ENCODE data around the gene SARS1. TPM values are rescaled to one million over a fixed set of nuclear protein-coding genes. Genes with fewer than 3 reads are reported as not detected.

The SARS1 gene
- total RNA-seq, 1 donor from 2014 or later, result 194 TPM

GRCh38 chr1:109259674-109260557 lies 46.2 kb downstream of the SARS1 start:
- Histone ChIP-seq H3K4me3 (no peak overlapping the region), H3K4me1 (peaks cover 10% of the 10 kb centered on the region), H3K9me3 (no peaks in the 10 kb centered on the region), H3K36me3 (no peaks in the 10 kb centered on the region), H3K27ac (no peak overlapping the region), H3K27me3 (no peaks in the 10 kb centered on the region)
- ATAC-seq (no peak), DNase-seq (no peak)
- no peak for TF ChIP-seq CTCF (IDR thresholded peaks at IDR 0.05)
- intact Hi-C loops (cut with DNase I), result loop anchor here (5.0 kb wide), 1 partner anchor 142 kb away; no protein-coding TSS in a partner anchor

DNA sequence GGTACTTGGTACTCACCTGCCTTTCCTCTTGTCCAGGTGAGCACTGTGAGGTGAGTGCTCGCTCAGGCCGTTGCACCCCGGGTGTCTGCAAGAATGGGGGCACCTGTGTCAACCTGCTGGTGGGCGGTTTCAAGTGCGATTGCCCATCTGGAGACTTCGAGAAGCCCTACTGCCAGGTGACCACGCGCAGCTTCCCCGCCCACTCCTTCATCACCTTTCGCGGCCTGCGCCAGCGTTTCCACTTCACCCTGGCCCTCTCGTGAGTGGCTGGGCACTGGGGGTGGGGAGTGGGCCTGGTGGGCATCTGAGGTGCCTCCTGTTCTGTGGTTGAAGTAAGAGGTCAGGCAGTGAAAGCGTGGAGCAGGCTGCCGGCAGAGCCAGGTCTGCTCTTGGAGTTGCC lies 47.3 kb downstream of the SARS1 start:
- TF ChIP-seq CTCF (IDR thresholded peaks at IDR 0.05), result no peak
- no peak for DNase-seq
- Histone ChIP-seq H3K36me3 (no peaks in the 10 kb centered on the region), H3K4me1 (peaks cover 7% of the 10 kb centered on the region), H3K27me3 (no peaks in the 10 kb centered on the region), H3K27ac (no peak overlapping the region), H3K9me3 (no peaks in the 10 kb centered on the region), H3K4me3 (no peak overlapping the region)
- no peak for ATAC-seq
- intact Hi-C loops (cut with DNase I), result loop anchor here (5.0 kb wide), 1 partner anchor 141 kb away; no protein-coding TSS in a partner anchor

- intact Hi-C loops (cut with DNase I), result loop anchor here (5.0 kb wide), 1 partner anchor 141 kb away; no protein-coding TSS in a partner anchor
- peaks cover 7% of the 10 kb centered on the region for H3K4me1 ChIP-seq
- no peaks in the 10 kb centered on the region for H3K9me3 ChIP-seq
- TF ChIP-seq CTCF (IDR thresholded peaks at IDR 0.05), result no peak
- no peaks in the 10 kb centered on the region for H3K36me3 ChIP-seq
- no peak overlapping the region for H3K27ac ChIP-seq
- ATAC-seq (no peak), DNase-seq (no peak)
- no peak overlapping the region for H3K4me3 ChIP-seq
- H3K27me3 ChIP-seq, result no peaks in the 10 kb centered on the region
These were observed 47.9 kb downstream of the SARS1 start for GRCh38 chr1:109261578-109261977.

GRCh38 chr1:109262231-109263055 lies 48.7 kb downstream of the SARS1 start:
- no peak for TF ChIP-seq CTCF (IDR thresholded peaks at IDR 0.05)

DNA sequence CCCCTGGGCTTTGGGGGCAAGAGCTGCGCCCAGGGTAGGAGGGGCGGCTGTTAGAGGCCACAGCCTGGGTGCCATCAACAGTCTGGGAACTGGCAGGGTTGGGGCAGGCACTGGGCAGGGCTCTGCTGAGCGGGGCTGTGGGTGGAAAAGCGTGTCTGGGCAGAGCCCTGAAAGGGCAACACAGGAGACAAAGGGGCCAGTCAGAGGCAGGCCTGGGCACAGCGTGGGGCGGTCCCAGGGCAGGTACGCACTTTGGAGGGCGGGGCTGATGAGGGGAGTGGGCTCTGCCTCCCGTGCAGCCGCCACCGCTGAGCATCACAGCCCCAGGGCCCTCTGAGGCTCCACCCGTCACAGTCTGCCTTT lies 49.5 kb downstream of the SARS1 start:
- H3K4me3 ChIP-seq, result no peak overlapping the region
- ATAC-seq (no peak), DNase-seq (no peak)
- intact Hi-C loops (cut with DNase I), result loop anchor here (5.0 kb wide), 1 partner anchor 139 kb away; no protein-coding TSS in a partner anchor
- H3K9me3 ChIP-seq, result no peaks in the 10 kb centered on the region
- no peak for TF ChIP-seq CTCF (IDR thresholded peaks at IDR 0.05)
- H3K27me3 ChIP-seq, result no peaks in the 10 kb centered on the region
- H3K36me3 ChIP-seq, result no peaks in the 10 kb centered on the region
- H3K27ac ChIP-seq, result no peak overlapping the region
- peaks cover 7% of the 10 kb centered on the region for H3K4me1 ChIP-seq

More at GRCh38 chr1:109262231-109263055, 48.7 kb downstream of the SARS1 start:
- DNase-seq (no peak), ATAC-seq (no peak)
- Histone ChIP-seq H3K4me3 (no peak overlapping the region), H3K27me3 (no peaks in the 10 kb centered on the region), H3K9me3 (no peaks in the 10 kb centered on the region), H3K4me1 (peaks cover 7% of the 10 kb centered on the region), H3K36me3 (no peaks in the 10 kb centered on the region), H3K27ac (no peak overlapping the region)
- intact Hi-C loops (cut with DNase I), result loop anchor here (5.0 kb wide), 1 partner anchor 140 kb away; no protein-coding TSS in a partner anchor
